ENCODE measurements around the gene MCOLN2.
"Not testable (repeated sequence)": the region's sequence is repeated elsewhere in the genome, so short reads cannot be mapped to it uniquely, and the experiment has no call there.

Gene MCOLN2

DNA sequence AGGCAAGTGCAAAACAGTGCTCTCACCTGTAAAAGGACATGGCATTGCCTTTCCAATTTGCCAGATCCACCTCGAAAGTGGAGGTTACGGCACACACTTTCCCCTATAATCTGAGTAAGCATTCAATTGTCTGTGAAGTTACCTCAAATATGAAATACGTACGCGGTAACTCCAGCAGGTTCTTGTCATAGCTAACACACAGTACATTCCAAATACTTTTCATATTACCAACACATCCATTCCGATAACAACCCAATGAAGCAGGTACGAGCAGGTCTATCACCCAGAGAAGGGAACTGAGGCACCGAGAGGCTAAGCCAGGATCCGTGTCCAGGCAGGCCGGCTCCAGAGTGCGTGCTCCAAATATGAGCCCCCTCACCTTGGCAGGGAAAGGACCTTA is 57.2 kb downstream of the MCOLN2 start:
- DNase-seq = no peak

DNA sequence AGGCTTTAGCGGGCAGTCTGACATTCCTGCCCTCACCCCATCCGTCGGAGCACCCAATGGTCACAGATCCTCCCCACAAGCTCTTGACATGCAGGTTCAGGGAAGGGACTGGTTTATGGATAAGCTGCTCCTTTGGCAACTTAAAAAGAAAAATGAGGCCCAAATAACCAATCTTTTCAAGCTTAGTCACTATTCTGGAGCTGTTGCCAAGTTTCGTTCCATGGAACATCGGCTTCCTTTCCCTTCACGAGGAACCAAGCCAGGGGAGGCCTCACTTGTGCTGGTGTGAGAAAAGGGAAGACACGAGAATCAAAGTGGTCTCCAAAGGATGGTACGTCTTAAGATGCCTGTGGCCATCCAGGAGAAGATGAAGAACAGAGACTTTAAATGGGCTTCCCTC is 57.8 kb downstream of the MCOLN2 start:
- DNase-seq = no peak

DNA sequence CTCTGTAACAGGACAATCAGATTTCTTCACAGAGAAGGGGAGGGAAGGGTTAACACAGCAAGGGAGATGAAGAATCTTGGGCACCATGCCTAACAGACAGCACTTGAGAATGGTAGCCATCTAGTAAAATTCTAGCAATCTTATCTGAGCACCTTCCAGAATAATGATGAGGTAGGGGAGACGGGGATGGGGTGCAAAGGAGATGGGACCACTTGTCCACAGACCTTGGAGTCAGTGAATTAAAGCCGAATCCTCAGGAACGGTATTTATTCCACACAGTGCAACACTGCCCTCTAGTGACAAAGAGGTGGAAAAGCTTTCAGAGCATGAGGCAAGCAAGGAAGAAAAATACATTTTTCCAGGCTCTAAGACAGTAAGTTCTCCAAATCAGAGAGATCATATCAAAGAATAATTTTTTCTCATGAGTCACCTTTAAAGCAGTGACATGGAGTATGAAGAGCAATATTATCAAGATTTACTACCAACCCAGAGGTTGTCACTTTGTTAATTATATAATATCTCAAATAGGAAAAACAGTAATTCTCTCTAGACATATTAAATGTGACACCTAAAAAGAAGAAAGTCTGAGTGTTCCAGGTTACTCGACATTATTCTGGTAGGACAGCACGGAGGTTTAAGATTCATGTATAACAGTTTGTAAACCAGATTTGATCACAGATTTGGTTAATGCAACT is 60.6 kb downstream of the MCOLN2 start:
- DNase-seq = peak; percentile 22

DNA sequence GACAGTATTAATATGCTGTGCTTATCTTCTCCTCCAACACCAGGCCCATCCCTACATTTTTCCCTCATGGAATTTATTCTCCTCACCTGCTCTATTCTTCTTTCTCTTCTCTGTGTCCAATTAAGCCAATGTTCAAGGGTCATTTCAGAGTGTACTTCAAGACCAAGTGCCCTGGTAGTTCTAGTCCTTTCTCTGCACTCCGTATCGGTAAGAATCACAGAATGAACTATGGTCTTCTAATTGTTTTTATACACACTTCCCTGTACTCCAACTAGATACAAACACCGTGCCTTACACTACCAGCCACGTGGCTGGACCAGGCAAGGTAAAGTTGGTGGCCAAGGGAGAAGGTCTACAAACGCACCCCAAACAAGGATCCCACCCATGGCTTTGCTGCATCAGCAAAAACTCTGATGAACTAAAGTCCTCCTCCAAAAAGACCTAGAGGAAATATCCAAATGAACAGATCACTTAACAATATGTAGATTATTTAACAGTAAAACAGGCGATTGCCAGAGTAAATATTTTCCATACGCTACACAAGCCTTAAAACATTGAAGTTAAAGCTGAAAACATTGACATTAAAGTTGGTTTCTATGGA is 63.8 kb downstream of the MCOLN2 start:
- no peak for DNase-seq

GRCh38 chr1:84930831-84931230 is 66.1 kb downstream of the MCOLN2 start:
- DNase-seq = no peak

GRCh38 chr1:84930329-84930728 is 66.6 kb downstream of the MCOLN2 start:
- DNase-seq = no peak

GRCh38 chr1:84929581-84929980 is 67.3 kb downstream of the MCOLN2 start:
- no peak for DNase-seq

DNA sequence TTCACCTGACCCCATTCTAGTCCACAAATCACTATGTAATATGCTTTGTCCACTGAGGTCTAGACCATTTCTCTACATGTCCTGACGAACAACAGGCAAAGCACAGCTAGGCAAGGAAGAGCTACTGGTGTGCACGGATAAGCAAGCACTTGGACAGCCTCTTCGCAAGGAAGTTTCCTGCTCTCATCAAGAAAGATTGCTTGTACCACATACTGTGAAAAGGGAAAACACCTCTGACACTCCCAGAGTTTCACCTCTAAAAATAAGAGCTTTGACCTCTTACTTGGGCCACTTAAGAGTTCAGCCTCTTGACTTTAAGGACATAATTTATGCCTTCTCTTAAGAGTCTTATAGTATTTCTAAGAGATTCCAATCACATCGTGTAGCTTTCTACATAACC is 67.9 kb downstream of the MCOLN2 start:
- no peak for DNase-seq

DNA sequence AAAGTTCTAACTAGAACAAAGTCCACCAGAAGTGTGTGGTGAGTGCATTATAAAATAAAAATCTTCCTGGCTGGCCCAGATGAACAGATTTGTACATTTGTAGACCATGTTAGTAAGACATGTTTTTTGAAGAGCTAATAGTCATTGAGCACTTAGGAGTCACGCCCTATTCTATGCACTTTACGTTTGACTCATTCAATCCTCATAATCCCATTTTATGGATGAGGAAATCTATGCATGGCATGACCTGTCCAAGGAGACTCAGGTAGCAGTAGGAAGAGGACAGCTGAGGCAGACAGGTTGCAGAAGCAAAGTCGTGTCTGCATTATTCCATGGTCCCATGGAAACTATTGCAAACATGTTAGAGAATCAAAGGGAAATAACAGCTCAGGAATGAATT is 73.6 kb downstream of the MCOLN2 start:
- DNase-seq = no peak

GRCh38 chr1:84920159-84920558 is 76.8 kb downstream of the MCOLN2 start:
- no peak for DNase-seq

DNA sequence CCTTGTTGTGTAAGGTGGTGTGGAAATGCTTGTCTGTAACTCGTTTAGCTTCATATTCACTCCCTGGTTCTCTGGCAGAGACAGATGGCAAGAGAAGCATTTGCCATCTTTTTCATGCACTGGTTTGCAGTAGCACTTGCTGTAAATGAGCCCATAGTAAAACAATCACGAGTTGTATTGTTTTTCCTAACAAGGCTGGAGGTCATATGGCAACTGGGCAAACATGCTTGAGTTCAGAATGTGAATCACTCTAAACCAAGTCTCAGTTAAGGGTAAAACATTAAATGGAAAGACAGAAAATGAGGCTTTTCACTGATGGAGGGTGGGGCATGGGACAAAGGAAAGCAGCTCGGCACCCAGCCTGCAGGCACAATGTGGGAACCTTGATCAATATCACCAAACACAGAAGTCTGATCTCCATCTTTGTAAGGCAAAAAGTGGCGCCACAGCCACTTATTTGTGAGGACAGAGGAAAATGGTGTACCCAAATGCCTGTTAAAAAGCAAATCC is 77.4 kb downstream of the MCOLN2 start:
- DNase-seq = no peak

GRCh38 chr1:84918726-84919336 is 78.1 kb downstream of the MCOLN2 start:
- no peak for DNase-seq

DNA sequence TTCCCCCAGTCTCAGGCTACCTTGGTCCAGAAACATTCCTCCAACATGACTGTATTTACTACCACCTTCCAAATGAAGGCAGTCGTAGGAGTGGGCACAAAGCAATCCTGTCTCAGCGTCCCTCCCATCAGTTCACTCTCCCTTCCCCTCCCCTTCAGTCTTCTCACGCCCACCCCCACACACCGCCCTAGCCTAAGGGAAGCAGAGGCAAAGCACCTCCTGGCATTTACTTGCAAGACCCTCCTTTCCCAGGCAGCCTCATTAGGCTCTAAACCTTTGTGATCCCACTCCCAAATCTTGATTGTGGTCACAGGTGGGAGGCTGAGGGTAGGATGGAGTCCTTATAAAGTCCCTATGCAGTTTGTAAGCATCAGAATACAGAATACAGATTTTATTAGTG is 80.0 kb downstream of the MCOLN2 start:
- no peak for DNase-seq

DNA sequence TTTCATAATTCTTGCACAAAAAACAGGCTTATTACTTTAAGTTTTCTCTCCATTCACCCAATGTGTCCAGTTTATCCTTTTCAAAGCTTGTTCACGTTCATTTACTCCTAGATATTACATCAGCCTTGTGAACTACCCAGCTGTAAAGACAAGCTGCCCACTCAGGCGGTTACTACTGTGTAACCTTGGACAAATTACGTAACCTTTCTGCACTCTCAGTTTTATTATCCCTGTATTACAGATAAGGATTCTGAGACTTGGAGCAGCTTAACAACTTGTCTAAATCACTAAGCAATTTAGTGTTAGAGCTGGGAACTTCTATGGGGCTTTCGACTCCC is 83.4 kb downstream of the MCOLN2 start:
- no peak for DNase-seq

GRCh38 chr1:84912726-84913554 is 84.0 kb downstream of the MCOLN2 start:
- no peak for DNase-seq

DNA sequence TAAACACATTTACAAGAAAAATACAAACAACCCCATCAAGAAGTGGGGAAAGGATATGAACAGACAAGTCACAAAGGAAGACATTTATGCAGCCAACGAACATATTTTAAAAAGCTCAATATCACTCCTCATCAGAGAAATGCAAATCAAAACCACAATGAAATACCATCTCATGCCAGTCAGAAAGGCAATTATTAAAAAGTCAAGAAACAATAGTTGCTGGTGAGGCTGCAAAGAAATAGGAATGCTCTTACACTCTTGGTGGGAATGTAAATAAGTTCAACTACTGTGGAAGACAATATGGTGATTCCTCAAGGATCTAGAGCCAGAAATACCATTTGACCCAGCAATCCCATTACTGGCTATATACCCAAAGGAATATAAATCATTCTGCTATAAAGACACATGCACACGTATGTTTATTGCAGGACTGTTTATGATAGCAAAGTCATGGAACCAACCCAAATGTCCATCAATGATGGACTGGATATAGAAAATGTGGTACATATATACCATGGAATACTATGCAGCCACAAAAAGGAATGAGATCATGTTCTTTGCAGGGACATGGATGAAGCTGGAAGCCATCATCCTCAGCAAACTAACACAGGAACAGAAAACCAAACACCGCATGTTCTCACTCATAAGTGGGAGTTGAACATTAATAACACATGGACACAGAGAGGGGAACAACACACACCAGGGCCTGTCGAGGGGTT is 88.0 kb downstream of the MCOLN2 start:
- DNase-seq = not testable (repeated sequence)

DNA sequence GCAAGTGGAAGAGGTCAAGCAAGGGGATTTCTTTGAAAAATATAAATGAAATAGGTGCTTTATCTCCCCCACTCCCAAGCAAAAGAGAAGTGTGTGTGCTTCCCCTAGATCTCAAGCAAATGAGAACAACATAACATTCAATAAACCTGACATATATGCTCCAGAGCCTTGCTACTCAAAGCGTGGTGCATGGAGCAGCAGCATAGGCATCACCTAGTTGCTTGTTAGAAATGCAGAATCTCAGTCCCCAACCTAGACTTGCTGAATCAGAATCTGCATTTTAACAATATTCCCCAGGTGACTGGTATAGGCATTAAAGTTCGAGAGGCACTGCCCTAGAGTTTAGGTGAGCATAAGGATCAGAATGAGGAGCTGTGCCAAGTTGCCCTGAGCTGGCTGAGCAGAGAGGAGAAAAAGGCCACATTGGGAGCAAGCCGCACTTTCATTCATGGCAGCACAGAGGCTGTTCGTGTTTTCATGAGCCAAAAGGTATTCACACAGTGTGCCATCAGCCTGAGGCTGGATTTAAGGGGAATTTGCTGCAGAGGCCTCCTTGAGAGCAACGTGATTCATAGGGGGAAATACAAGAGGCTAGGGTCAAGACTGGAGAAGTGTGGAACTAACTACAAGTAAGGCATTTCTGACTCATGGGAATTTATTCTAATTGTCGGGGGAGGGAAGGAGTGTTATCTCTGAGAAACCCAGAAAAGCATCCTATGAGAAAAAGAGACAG is 89.7 kb downstream of the MCOLN2 start:
- no peak for DNase-seq

GRCh38 chr1:84902727-84903126 is 94.2 kb downstream of the MCOLN2 start:
- DNase-seq = not testable (repeated sequence)

- no peak for DNase-seq
Measured at GRCh38 chr1:84899969-84900368, 96.9 kb downstream of the MCOLN2 start.

DNA sequence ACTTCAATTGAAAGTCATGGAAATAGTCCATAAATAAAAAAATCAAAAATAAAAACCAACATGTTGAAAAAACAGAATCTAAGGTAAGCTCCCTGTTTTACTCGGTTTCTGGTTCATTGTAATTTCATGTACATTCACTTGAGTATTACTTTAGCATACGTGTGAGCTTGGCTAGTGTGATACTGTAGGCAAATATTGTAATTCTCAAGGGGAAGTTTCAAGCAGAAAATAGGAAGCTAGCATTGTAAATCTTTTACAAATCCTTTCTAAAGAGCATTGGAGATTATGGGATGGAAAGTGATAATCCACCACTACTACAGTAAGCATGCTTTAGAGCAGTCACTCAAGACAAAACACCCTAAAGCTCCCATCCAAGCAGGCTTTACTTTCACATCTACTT is 100.6 kb downstream of the MCOLN2 start:
- no peak for DNase-seq

DNA sequence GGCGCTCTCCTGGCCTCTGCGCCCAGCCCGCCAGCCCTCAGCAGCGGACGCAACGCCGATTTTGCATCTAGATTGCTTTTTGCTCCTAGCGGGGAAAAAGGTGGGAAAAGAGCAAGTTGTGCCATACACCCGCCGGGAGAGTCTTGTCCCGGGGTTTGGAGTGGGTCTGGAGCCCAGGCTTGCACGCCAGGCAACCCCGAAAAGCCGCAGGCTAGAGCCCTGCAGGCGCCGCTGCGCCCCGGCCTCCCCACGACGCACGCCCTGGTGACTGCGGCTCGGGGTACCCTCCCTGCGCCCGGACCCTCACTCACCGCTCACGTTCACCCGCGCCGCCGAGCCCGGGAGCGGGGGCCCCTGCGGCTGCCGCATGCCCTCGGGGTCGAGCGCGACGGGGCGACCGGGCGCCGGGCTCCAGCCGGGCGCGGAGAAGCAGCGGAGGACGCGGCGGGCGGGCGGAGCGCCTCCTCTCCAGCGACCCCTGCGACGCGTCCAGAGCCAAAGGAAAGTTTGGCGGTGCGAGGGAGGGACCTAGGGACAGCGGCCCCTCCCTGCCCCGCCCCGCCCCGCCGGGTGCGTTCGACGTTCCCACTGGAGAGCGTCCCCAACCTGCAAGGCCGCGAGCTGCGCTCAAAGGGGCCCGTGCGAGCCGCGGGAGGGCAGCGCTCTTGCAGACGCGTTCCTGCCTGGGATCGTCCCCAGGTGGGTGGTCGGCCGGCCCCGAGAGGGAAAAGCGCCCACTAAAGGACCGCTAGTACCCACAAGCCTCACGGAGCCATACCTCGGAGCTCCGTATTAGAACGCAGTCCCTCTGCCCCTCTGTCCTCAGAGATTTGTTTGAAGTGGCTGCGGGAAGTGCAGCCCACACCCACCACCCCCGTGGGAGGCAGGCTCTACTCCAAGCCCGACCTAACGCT is 104.0 kb downstream of the MCOLN2 start, which contains the start of gene LPAR3:
Gene LPAR3, minus strand, starts transcription at position 502 of the 914 bp plus-strand sequence. CDS start 27,086 bp downstream, outside the sequence.
- DNase-seq = peak; percentile 7
